Rectal smooth muscle tissue (tissue), 1 donor: ENCODE measurements around the gene CDK2.

ENCODE experiments used
- H3K27ac ChIP-seq: one replicate; pipeline ENCODE4 v1.7.0; 2013; ENCODE audit warnings: low read depth, low read length, inconsistent platforms
- H3K27me3 ChIP-seq: one replicate; pipeline ENCODE4 v1.7.0; 2013; ENCODE audit warnings: low read length; ENCODE audit not compliant: control insufficient read depth, insufficient read depth
- H3K36me3 ChIP-seq: one replicate; pipeline ENCODE4 v1.7.0; 2013; ENCODE audit warnings: low read length; ENCODE audit not compliant: control insufficient read depth, insufficient read depth
- H3K4me1 ChIP-seq: one replicate; pipeline ENCODE4 v1.7.0; 2013; ENCODE audit warnings: low read length; ENCODE audit not compliant: control insufficient read depth, insufficient read depth
- H3K4me3 ChIP-seq: one replicate; pipeline ENCODE4 v1.7.0; 2013; ENCODE audit warnings: low read length
- H3K9ac ChIP-seq: one replicate; pipeline ENCODE4 v1.7.0; 2013; ENCODE audit warnings: low read length

The CDK2 gene

GRCh38 chr12:55942577-55943136 is 24.0 kb upstream of the CDK2 start:
- no peak overlapping the region for H3K4me3 ChIP-seq
- H3K4me1 ChIP-seq: no peaks in the 10 kb centered on the region
- H3K9ac ChIP-seq: no peak overlapping the region
- H3K36me3 ChIP-seq: peaks cover 5% of the 10 kb centered on the region
- H3K27ac ChIP-seq: no peak overlapping the region
- no peaks in the 10 kb centered on the region for H3K27me3 ChIP-seq

GRCh38 chr12:55946553-55946952 is 20.1 kb upstream of the CDK2 start:
- Histone ChIP-seq H3K4me3 (no peak overlapping the region), H3K27ac (no peak overlapping the region), H3K9ac (no peak overlapping the region), H3K36me3 (peaks cover 7% of the 10 kb centered on the region), H3K27me3 (no peaks in the 10 kb centered on the region), H3K4me1 (no peaks in the 10 kb centered on the region)

GRCh38 chr12:55955344-55955743 is 11.3 kb upstream of the CDK2 start:
- peaks cover 10% of the 10 kb centered on the region for H3K36me3 ChIP-seq
- H3K9ac ChIP-seq: no peak overlapping the region
- H3K4me3 ChIP-seq: no peak overlapping the region
- H3K4me1 ChIP-seq: no peaks in the 10 kb centered on the region
- no peak overlapping the region for H3K27ac ChIP-seq
- H3K27me3 ChIP-seq: no peaks in the 10 kb centered on the region

DNA sequence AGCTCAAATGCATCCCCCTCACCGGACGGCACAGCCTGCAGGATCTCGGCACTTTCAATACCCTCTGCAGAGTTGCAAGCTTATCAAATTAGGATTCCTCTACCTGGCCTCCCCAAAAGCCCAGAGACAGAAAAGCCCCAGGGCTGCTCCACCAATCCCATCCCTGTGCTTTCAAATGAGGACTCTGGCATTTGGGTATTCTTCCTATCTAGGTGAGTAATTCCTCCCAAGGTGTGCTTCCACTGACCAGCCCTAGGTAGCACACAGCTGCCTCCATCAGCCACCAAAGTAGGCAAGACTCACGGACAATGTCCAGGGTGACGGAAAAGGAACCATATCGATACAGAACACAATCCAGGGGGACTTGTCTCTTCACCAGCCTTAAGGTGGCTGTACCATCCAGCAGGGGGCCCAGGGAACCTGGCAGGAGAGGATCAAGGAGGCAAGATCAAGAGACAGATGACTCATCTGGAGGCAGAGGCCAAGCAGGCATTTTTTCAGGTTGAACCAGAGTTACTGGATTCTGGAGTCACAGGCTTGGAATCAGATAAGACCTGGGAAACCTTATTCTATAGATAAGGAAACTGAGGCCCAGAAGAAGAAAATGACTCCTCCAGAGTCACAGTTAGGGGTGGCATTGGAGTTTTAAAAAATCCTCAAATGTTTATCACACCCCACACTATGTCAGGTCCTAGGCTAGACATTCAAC is 10.7 kb upstream of the CDK2 start:
- no peaks in the 10 kb centered on the region for H3K27me3 ChIP-seq
- no peaks in the 10 kb centered on the region for H3K4me1 ChIP-seq
- H3K27ac ChIP-seq: no peak overlapping the region
- H3K4me3 ChIP-seq: no peak overlapping the region
- H3K9ac ChIP-seq: no peak overlapping the region
- H3K36me3 ChIP-seq: peaks cover 10% of the 10 kb centered on the region

- no peaks in the 10 kb centered on the region for H3K36me3 ChIP-seq
These were observed 9.3 kb upstream of the CDK2 start for GRCh38 chr12:55957106-55957859.

DNA sequence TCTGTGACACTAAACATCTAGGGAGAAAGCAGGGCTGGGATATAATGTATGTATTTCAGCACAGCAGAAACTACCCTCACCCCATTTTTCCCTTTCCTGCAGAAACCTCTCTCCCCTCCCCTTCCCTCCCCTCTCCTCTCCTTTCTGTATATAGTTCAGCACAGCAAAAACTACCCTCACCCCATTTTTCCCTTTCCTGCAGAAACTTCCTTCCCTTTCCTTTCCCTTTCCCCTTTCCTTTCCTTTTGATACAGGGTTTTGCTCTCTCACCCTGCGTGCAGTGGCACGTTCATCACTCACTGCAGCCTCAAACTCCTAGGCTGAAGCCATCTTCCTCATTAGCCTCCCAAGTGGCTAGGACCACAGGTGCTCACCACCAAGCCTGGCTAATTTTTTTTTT is 2.9 kb upstream of the CDK2 start:
- H3K27me3 ChIP-seq: no peaks in the 10 kb centered on the region
- H3K4me3 ChIP-seq: no peak overlapping the region
- no peak overlapping the region for H3K9ac ChIP-seq
- no peaks in the 10 kb centered on the region for H3K36me3 ChIP-seq
- H3K4me1 ChIP-seq: peaks cover 5% of the 10 kb centered on the region
- no peak overlapping the region for H3K27ac ChIP-seq

More at GRCh38 chr12:55957106-55957859, 9.3 kb upstream of the CDK2 start:
- Histone ChIP-seq H3K9ac (no peak overlapping the region), H3K27ac (no peak overlapping the region), H3K27me3 (no peaks in the 10 kb centered on the region), H3K4me3 (no peak overlapping the region), H3K4me1 (no peaks in the 10 kb centered on the region)

DNA sequence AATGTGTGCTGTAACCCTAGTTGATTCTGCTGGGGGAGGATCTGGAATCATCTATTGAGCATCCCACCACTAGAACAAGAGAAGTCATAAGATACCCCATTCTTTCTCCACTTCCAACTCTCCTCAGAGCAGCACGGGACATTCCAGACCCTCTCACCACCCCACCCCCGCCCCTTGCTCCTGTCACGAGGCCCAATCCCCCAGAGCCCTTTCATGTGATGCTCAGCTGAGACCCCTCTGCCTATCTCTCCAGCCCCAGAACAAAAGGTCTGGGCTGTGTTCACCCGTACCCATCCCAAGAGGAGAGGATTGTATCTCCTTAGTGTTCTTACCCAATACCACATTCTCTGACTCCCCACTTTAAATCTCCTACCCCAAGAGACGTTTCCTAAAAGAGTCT is 1.4 kb upstream of the CDK2 start:
- no peak overlapping the region for H3K9ac ChIP-seq
- H3K4me3 ChIP-seq: no peak overlapping the region
- H3K27ac ChIP-seq: no peak overlapping the region
- H3K36me3 ChIP-seq: no peaks in the 10 kb centered on the region
- peaks cover 5% of the 10 kb centered on the region for H3K4me1 ChIP-seq
- no peaks in the 10 kb centered on the region for H3K27me3 ChIP-seq

DNA sequence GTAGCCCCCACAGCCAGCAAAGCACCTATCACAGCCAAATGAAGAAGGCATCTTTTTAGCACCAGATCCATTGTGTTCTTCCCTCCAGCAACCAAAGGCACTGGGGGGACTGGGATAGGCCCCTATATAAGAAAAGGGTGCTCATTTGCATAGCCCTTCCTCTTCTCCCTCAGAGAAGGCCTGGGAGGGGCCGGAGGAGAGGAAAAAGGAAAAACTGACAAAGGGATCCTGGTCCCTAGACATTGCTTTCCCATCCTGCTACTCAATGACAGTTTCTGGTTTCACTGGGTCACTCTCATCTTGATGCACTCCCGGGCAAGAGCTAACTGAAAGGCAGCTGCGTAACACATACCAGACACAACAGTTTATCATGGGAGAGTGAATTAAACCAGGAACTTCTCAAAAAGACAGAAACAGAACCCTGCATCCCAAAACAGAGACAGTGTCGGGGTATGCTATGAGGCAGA is 656 bp upstream of the CDK2 start, which contains the start of gene PMEL:
Gene PMEL, minus strand, starts transcription at position 102 of the 467 bp plus-strand sequence. Its CDS starts 31 bp downstream, at position 71.
- peak within 1 kb of the TSS; percentile 72 for H3K27ac ChIP-seq

GRCh38 chr12:55969356-55969755 is 2.7 kb downstream of the CDK2 start:
- no peaks in the 10 kb centered on the region for H3K36me3 ChIP-seq

More for the DNA sequence above, 656 bp upstream of the CDK2 start, which contains the start of gene PMEL:
- Histone ChIP-seq H3K4me1 (peaks cover 5% of the 10 kb centered on the region), H3K9ac (peak within 1 kb of the TSS; percentile 91), H3K27me3 (no peaks in the 10 kb centered on the region), H3K4me3 (peak within 1 kb of the TSS; percentile 90), H3K36me3 (no peaks in the 10 kb centered on the region)

GRCh38 chr12:55970775-55971174 is 4.1 kb downstream of the CDK2 start:
- Histone ChIP-seq H3K4me3 (no peak overlapping the region), H3K36me3 (no peaks in the 10 kb centered on the region), H3K27me3 (no peaks in the 10 kb centered on the region), H3K27ac (no peak overlapping the region), H3K9ac (no peak overlapping the region), H3K4me1 (peaks cover 16% of the 10 kb centered on the region)

More at GRCh38 chr12:55969356-55969755, 2.7 kb downstream of the CDK2 start:
- Histone ChIP-seq H3K4me3 (no peak overlapping the region), H3K4me1 (peaks cover 10% of the 10 kb centered on the region), H3K9ac (no peak overlapping the region), H3K27ac (no peak overlapping the region), H3K27me3 (no peaks in the 10 kb centered on the region)

DNA sequence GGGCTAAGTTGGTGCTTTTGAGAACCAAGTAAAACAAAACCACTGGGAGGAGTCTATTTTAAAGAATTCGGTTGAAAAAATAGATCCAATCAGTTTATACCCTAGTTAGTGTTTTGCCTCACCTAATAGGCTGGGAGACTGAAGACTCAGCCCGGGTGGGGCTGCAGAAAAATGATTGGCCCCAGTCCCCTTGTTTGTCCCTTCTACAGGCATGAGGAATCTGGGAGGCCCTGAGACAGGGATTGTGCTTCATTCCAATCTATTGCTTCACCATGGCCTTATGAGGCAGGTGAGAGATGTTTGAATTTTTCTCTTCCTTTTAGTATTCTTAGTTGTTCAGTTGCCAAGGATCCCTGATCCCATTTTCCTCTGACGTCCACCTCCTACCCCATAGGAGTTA is 5.4 kb downstream of the CDK2 start:
- H3K9ac ChIP-seq: no peak overlapping the region

DNA sequence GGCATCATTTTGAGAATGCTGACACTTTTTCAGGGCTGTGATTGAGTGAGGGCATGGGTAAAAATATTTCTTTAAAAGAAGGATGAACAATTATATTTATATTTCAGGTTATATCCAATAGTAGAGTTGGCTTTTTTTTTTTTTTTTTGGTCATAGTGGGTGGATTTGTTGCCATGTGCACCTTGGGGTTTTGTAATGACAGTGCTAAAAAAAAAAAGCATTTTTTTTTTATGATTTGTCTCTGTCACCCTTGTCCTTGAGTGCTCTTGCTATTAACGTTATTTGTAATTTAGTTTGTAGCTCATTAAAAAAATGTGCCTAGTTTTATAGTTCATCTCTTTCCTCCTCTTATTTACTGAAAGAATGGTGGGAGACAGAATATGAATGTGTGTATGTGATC is 5.8 kb downstream of the CDK2 start:
- no peak overlapping the region for H3K9ac ChIP-seq
- H3K27ac ChIP-seq: peak overlapping the region; percentile 91
- H3K4me3 ChIP-seq: peak overlapping the region; percentile 90

More for the DNA sequence above, 5.4 kb downstream of the CDK2 start:
- Histone ChIP-seq H3K27me3 (no peaks in the 10 kb centered on the region), H3K27ac (peak overlapping the region; percentile 91), H3K4me3 (no peak overlapping the region), H3K36me3 (no peaks in the 10 kb centered on the region), H3K4me1 (peaks cover 19% of the 10 kb centered on the region)

More for the DNA sequence above, 5.8 kb downstream of the CDK2 start:
- H3K27me3 ChIP-seq: no peaks in the 10 kb centered on the region
- no peaks in the 10 kb centered on the region for H3K36me3 ChIP-seq
- peaks cover 15% of the 10 kb centered on the region for H3K4me1 ChIP-seq
